ENCODE data around the gene LRRC59.

The LRRC59 gene

GRCh38 chr17:50439008-50439407, 41.7 kb upstream of the LRRC59 start:
- Histone ChIP-seq H3K4me3 (ENCODE audit: low read length) (no peak overlapping the region), H3K27me3 (replicated peaks; ENCODE audit: insufficient read depth, low read length) (no peaks in the 10 kb centered on the region), H3K36me3 (replicated peaks; ENCODE audit: insufficient read depth, low read length) (no peaks in the 10 kb centered on the region), H3K27ac (ENCODE audit: low read length) (no peak overlapping the region), H3K4me2 (ENCODE audit: low read depth, low read length) (no peak overlapping the region), H3K9ac (ENCODE audit: low read length) (no peak overlapping the region), H3K9me2 (replicated peaks; ENCODE audit: insufficient read depth, low read length) (no peaks in the 10 kb centered on the region), H2AFZ (ENCODE audit: low read length) (no peak overlapping the region), H4K20me1 (ENCODE audit: insufficient read depth, low read length) (no peaks in the 10 kb centered on the region), H3F3A (ENCODE audit: insufficient read depth, low read length) (no peaks in the 10 kb centered on the region), H3K9me3 (replicated peaks; ENCODE audit: insufficient read depth, low read length) (no peaks in the 10 kb centered on the region), H3K79me2 (ENCODE audit: low read length) (no peaks in the 10 kb centered on the region), H3K4me1 (ENCODE audit: low read length) (no peaks in the 10 kb centered on the region)
- no peak for TF ChIP-seq EZH2 (optimal IDR thresholded peaks at IDR 0.05; ENCODE audit: low read depth, low read length)
- no peak for TF ChIP-seq CTCF (IDR thresholded peaks at IDR 0.05; ENCODE audit: low read length)
- TF ChIP-seq EZH2phosphoT487 (IDR thresholded peaks at IDR 0.05; ENCODE audit: low read length) = no peak
- DNase-seq = no peak

GRCh38 chr17:50437409-50437808, 40.1 kb upstream of the LRRC59 start:
- Histone ChIP-seq H3K79me2 (ENCODE audit: low read length) (no peaks in the 10 kb centered on the region), H3K4me2 (ENCODE audit: low read depth, low read length) (no peak overlapping the region)

GRCh38 chr17:50432125-50432762, 34.9 kb upstream of the LRRC59 start:
- Histone ChIP-seq H4K20me1 (ENCODE audit: insufficient read depth, low read length) (no peaks in the 10 kb centered on the region), H3K4me1 (ENCODE audit: low read length) (peaks cover 6% of the 10 kb centered on the region), H3K27ac (ENCODE audit: low read length) (no peak overlapping the region), H3K27me3 (replicated peaks; ENCODE audit: insufficient read depth, low read length) (no peaks in the 10 kb centered on the region), H2AFZ (ENCODE audit: low read length) (no peak overlapping the region), H3K9me2 (replicated peaks; ENCODE audit: insufficient read depth, low read length) (no peaks in the 10 kb centered on the region), H3K4me3 (ENCODE audit: low read length) (no peak overlapping the region), H3K9ac (ENCODE audit: low read length) (no peak overlapping the region), H3F3A (ENCODE audit: insufficient read depth, low read length) (peaks cover 4% of the 10 kb centered on the region), H3K36me3 (replicated peaks; ENCODE audit: insufficient read depth, low read length) (no peaks in the 10 kb centered on the region), H3K9me3 (replicated peaks; ENCODE audit: insufficient read depth, low read length) (no peaks in the 10 kb centered on the region), H3K79me2 (ENCODE audit: low read length) (0 out of 2 replicates have a peak, but pooled peaks cover 10% of the 10 kb centered on the region), H3K4me2 (ENCODE audit: low read depth, low read length) (no peak overlapping the region)
- DNase-seq = no peak
- TF ChIP-seq EZH2phosphoT487 (IDR thresholded peaks at IDR 0.05; ENCODE audit: low read length) (no peak), CTCF (IDR thresholded peaks at IDR 0.05; ENCODE audit: low read length) (no peak), EZH2 (optimal IDR thresholded peaks at IDR 0.05; ENCODE audit: low read depth, low read length) (no peak)

More at GRCh38 chr17:50437409-50437808, 40.1 kb upstream of the LRRC59 start:
- Histone ChIP-seq H3K27me3 (replicated peaks; ENCODE audit: insufficient read depth, low read length) (no peaks in the 10 kb centered on the region), H3K9ac (ENCODE audit: low read length) (no peak overlapping the region), H4K20me1 (ENCODE audit: insufficient read depth, low read length) (no peaks in the 10 kb centered on the region), H3K27ac (ENCODE audit: low read length) (no peak overlapping the region), H3K4me1 (ENCODE audit: low read length) (no peaks in the 10 kb centered on the region), H3F3A (ENCODE audit: insufficient read depth, low read length) (no peaks in the 10 kb centered on the region), H3K9me3 (replicated peaks; ENCODE audit: insufficient read depth, low read length) (no peaks in the 10 kb centered on the region), H3K4me3 (ENCODE audit: low read length) (no peak overlapping the region), H3K36me3 (replicated peaks; ENCODE audit: insufficient read depth, low read length) (no peaks in the 10 kb centered on the region), H3K9me2 (replicated peaks; ENCODE audit: insufficient read depth, low read length) (no peaks in the 10 kb centered on the region), H2AFZ (ENCODE audit: low read length) (no peak overlapping the region)
- no peak for DNase-seq
- TF ChIP-seq CTCF (IDR thresholded peaks at IDR 0.05; ENCODE audit: low read length) (no peak), EZH2phosphoT487 (IDR thresholded peaks at IDR 0.05; ENCODE audit: low read length) (no peak)
